ENCODE results near the gene PRDM2. TPM values are rescaled to one million over a fixed set of nuclear protein-coding genes. Genes with fewer than 3 reads are reported as not detected.

Gene PRDM2
- polyA plus RNA-seq, 1 of the 3 experiments (the other 2 are of a cell fraction), result 7.2 TPM

GRCh38 chr1:13722808-13723360 lies 22.9 kb downstream of the PRDM2 start:
- POLR2A ChIA-PET, result no interaction called here
- H3K27me3 ChIP-seq (ENCODE audit: insufficient read depth), result no peaks in the 10 kb centered on the region
- no peaks in the 10 kb centered on the region for H3K9me2 ChIP-seq
- H3K79me2 ChIP-seq (ENCODE audit: insufficient read depth), result no peaks in the 10 kb centered on the region; the same call in none of the 2 replicates
- H3K9me3 ChIP-seq, result no peaks in the 10 kb centered on the region
- CTCF ChIA-PET, result no interaction called here
- H3K4me3 ChIP-seq (ENCODE audit: low read depth in 2 of 2, low read length in 1 of 2), result no peak overlapping the region
- no peaks in the 10 kb centered on the region for H3F3A ChIP-seq (replicated peaks; ENCODE audit: insufficient read depth)
- no peak overlapping the region for H3K4me2 ChIP-seq
- no peak for DNase-seq
- WGBS (ENCODE audit: low lambda C conversion rate), result 86% methylated on average over 7 of the region's 7 CpGs
- H3K9ac ChIP-seq, result no peak overlapping the region
- no peak for TF ChIP-seq USF2 (IDR thresholded peaks at IDR 0.05; ENCODE audit: borderline replicate concordance, low read depth, low read length)
- TF ChIP-seq RXRA (IDR thresholded peaks at IDR 0.05; ENCODE audit: borderline replicate concordance, low read depth), result no peak
- TF ChIP-seq USF1 (IDR thresholded peaks at IDR 0.05; ENCODE audit: borderline replicate concordance, low read depth), result no peak
- no peak for TF ChIP-seq RAD21 (IDR thresholded peaks at IDR 0.05; ENCODE audit: low read length)
- no peak for TF ChIP-seq ZBTB33 (IDR thresholded peaks at IDR 0.05; ENCODE audit: borderline replicate concordance, low read depth)
- no peak for TF ChIP-seq NFIC (IDR thresholded peaks at IDR 0.05; ENCODE audit: borderline replicate concordance)
- TF ChIP-seq, protein P1, sequence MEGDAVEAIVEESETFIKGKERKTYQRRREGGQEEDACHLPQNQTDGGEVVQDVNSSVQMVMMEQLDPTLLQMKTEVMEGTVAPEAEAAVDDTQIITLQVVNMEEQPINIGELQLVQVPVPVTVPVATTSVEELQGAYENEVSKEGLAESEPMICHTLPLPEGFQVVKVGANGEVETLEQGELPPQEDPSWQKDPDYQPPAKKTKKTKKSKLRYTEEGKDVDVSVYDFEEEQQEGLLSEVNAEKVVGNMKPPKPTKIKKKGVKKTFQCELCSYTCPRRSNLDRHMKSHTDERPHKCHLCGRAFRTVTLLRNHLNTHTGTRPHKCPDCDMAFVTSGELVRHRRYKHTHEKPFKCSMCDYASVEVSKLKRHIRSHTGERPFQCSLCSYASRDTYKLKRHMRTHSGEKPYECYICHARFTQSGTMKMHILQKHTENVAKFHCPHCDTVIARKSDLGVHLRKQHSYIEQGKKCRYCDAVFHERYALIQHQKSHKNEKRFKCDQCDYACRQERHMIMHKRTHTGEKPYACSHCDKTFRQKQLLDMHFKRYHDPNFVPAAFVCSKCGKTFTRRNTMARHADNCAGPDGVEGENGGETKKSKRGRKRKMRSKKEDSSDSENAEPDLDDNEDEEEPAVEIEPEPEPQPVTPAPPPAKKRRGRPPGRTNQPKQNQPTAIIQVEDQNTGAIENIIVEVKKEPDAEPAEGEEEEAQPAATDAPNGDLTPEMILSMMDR (IDR thresholded peaks at IDR 0.05), result no peak
- no peak for TF ChIP-seq SIN3A (IDR thresholded peaks at IDR 0.05; ENCODE audit: borderline replicate concordance, low read depth, low read length)
- H3K27ac ChIP-seq (ENCODE audit: low read depth in 2 of 2, low read length in 1 of 2), result no peak overlapping the region
- no peak overlapping the region for H2AFZ ChIP-seq (ENCODE audit: low read depth)
- H4K20me1 ChIP-seq (ENCODE audit: insufficient read depth), result no peaks in the 10 kb centered on the region
- no peaks in the 10 kb centered on the region for H3K4me1 ChIP-seq (ENCODE audit: control insufficient read depth in 1 of 2, insufficient read depth in 2 of 2, low read depth in 1 of 2, low read length in 1 of 2)
- no peaks in the 10 kb centered on the region for H3K36me3 ChIP-seq (replicated peaks in 1 of 2; ENCODE audit: control insufficient read depth in 1 of 2, insufficient read depth in 2 of 2, low read length in 1 of 2)

- Histone ChIP-seq H3K4me2 (no peak overlapping the region), H3F3A (replicated peaks; ENCODE audit: insufficient read depth) (no peaks in the 10 kb centered on the region), H4K20me1 (ENCODE audit: insufficient read depth) (no peaks in the 10 kb centered on the region), H3K9ac (no peak overlapping the region), H3K9me2 (no peaks in the 10 kb centered on the region), H3K9me3 (no peaks in the 10 kb centered on the region), H3K27me3 (ENCODE audit: insufficient read depth) (no peaks in the 10 kb centered on the region), H3K79me2 (ENCODE audit: insufficient read depth) (no peaks in the 10 kb centered on the region; the same call in none of the 2 replicates), H3K36me3 (replicated peaks in 1 of 2; ENCODE audit: control insufficient read depth in 1 of 2, insufficient read depth in 2 of 2, low read length in 1 of 2) (no peaks in the 10 kb centered on the region), H3K27ac (ENCODE audit: low read depth in 2 of 2, low read length in 1 of 2) (no peak overlapping the region), H3K4me3 (ENCODE audit: low read depth in 2 of 2, low read length in 1 of 2) (no peak overlapping the region), H2AFZ (ENCODE audit: low read depth) (no peak overlapping the region), H3K4me1 (ENCODE audit: control insufficient read depth in 1 of 2, insufficient read depth in 2 of 2, low read depth in 1 of 2, low read length in 1 of 2) (no peaks in the 10 kb centered on the region)
- no peak for DNase-seq
- WGBS (ENCODE audit: low lambda C conversion rate), result 92% methylated on average over 4 of the region's 4 CpGs
- POLR2A ChIA-PET, result no interaction called here
- CTCF ChIA-PET, result interaction anchor here (0.8 to 2.2 kb wide), 2 partner anchors 9 to 58 kb away, joined by 3 to 9 read pairs; no protein-coding TSS in a partner anchor
- TF ChIP-seq EZH2phosphoT487 (IDR thresholded peaks at IDR 0.05; ENCODE audit: borderline replicate concordance, low read depth) (no peak), RXRA (IDR thresholded peaks at IDR 0.05; ENCODE audit: borderline replicate concordance, low read depth) (no peak), SMC3 (IDR thresholded peaks at IDR 0.05; ENCODE audit: low read depth, low read length) (no peak), FOSL2 (IDR thresholded peaks at IDR 0.05; ENCODE audit: borderline replicate concordance, low read depth) (no peak), RCOR1 (IDR thresholded peaks at IDR 0.05; ENCODE audit: low read length) (no peak), POLR2AphosphoS5 (IDR thresholded peaks at IDR 0.05; ENCODE audit: low read depth, low read length) (no peak), TAF1 (IDR thresholded peaks at IDR 0.05; ENCODE audit: borderline replicate concordance, low read depth, low read length) (no peak), MXI1 (IDR thresholded peaks at IDR 0.05; ENCODE audit: low read depth, low read length) (no peak), SIN3A (IDR thresholded peaks at IDR 0.05; ENCODE audit: borderline replicate concordance, low read depth, low read length) (no peak), RAD21 (IDR thresholded peaks at IDR 0.05; ENCODE audit: low read length) (no peak), NFIC (IDR thresholded peaks at IDR 0.05; ENCODE audit: borderline replicate concordance) (no peak), GABPA (IDR thresholded peaks at IDR 0.05; ENCODE audit: low read depth) (no peak), CHD2 (IDR thresholded peaks at IDR 0.05; ENCODE audit: low read length, partially characterized antibody) (no peak)
- TF ChIP-seq, protein P2, sequence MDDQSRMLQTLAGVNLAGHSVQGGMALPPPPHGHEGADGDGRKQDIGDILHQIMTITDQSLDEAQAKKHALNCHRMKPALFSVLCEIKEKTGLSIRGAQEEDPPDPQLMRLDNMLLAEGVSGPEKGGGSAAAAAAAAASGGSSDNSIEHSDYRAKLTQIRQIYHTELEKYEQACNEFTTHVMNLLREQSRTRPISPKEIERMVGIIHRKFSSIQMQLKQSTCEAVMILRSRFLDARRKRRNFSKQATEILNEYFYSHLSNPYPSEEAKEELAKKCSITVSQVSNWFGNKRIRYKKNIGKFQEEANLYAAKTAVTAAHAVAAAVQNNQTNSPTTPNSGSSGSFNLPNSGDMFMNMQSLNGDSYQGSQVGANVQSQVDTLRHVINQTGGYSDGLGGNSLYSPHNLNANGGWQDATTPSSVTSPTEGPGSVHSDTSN (IDR thresholded peaks at IDR 0.05), result no peak
- TF ChIP-seq, protein P3, sequence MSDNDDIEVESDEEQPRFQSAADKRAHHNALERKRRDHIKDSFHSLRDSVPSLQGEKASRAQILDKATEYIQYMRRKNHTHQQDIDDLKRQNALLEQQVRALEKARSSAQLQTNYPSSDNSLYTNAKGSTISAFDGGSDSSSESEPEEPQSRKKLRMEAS (IDR thresholded peaks at IDR 0.05; ENCODE audit: low read depth), result no peak
Measured at GRCh38 chr1:13723810-13724209, 23.8 kb downstream of the PRDM2 start.
